ENCODE measurements around the gene TCERG1L. TPM values are rescaled to one million over a fixed set of nuclear protein-coding genes. Genes with fewer than 3 reads are reported as not detected.

Gene TCERG1L
- total and polyA plus RNA-seq, 9 of the 15 experiments (the other 6 are each of a cell fraction or from before 2014, with no cell fraction given) = not detected

- TF ChIP-seq, protein P1, sequence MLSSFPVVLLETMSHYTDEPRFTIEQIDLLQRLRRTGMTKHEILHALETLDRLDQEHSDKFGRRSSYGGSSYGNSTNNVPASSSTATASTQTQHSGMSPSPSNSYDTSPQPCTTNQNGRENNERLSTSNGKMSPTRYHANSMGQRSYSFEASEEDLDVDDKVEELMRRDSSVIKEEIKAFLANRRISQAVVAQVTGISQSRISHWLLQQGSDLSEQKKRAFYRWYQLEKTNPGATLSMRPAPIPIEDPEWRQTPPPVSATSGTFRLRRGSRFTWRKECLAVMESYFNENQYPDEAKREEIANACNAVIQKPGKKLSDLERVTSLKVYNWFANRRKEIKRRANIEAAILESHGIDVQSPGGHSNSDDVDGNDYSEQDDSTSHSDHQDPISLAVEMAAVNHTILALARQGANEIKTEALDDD (IDR thresholded peaks at IDR 0.05) = no peak
- TF ChIP-seq, protein P2, sequence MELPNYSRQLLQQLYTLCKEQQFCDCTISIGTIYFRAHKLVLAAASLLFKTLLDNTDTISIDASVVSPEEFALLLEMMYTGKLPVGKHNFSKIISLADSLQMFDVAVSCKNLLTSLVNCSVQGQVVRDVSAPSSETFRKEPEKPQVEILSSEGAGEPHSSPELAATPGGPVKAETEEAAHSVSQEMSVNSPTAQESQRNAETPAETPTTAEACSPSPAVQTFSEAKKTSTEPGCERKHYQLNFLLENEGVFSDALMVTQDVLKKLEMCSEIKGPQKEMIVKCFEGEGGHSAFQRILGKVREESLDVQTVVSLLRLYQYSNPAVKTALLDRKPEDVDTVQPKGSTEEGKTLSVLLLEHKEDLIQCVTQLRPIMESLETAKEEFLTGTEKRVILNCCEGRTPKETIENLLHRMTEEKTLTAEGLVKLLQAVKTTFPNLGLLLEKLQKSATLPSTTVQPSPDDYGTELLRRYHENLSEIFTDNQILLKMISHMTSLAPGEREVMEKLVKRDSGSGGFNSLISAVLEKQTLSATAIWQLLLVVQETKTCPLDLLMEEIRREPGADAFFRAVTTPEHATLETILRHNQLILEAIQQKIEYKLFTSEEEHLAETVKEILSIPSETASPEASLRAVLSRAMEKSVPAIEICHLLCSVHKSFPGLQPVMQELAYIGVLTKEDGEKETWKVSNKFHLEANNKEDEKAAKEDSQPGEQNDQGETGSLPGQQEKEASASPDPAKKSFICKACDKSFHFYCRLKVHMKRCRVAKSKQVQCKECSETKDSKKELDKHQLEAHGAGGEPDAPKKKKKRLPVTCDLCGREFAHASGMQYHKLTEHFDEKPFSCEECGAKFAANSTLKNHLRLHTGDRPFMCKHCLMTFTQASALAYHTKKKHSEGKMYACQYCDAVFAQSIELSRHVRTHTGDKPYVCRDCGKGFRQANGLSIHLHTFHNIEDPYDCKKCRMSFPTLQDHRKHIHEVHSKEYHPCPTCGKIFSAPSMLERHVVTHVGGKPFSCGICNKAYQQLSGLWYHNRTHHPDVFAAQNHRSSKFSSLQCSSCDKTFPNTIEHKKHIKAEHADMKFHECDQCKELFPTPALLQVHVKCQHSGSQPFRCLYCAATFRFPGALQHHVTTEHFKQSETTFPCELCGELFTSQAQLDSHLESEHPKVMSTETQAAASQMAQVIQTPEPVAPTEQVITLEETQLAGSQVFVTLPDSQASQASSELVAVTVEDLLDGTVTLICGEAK (IDR thresholded peaks at IDR 0.05) = no peak
- TF ChIP-seq, protein P2 (CRISPR knock-in tag; IDR thresholded peaks at IDR 0.05) = no peak
- TF ChIP-seq NCOR1 (IDR thresholded peaks at IDR 0.05) = no peak
- no peak for TF ChIP-seq HMG20A (CRISPR knock-in tag; conservative IDR thresholded peaks at IDR 0.05)
Observed at GRCh38 chr10:131220601-131221171, 90.8 kb downstream of the TCERG1L start (continued).
